ENCODE results near the gene LINGO1. TPM values are rescaled to one million over a fixed set of nuclear protein-coding genes. Genes with fewer than 3 reads are reported as not detected.

LINGO1 gene
- total RNA-seq, 4 donors from 2014 or later, result 0.09 to 1.2 (median 0.38) TPM; not detected in 1

DNA sequence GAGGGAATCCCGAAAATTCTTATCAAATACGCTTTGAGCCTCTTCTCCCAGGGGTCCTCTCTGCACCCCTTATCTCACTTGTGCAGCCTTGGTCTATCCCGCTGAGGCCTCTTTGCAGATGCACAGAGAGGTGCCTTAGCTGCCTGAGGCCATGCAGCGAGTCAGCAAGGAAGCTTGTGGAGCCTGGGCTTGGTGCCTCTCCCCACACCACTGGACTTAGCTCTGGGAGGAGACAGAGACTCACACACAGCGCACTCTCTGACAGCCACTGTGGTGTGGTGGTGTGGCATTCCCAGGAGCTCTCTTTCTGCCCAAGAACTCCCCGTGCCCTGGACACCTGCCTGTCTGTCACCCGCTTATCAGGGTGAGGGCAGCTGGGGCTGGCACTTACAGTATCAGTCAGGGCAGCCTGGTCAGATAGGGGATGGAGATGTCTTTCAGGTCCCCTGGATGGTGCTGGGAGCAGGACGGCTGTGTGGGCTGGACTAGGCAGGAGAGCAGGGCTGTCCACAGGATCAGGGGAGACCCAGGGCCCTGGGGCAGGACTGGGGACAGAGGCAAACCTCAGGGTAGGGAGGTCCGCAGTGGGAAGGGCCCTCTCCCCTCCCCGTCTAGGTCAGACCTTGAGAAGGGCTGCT is 10.2 kb upstream of the LINGO1 start:
- Histone ChIP-seq H3K9me3 (no peaks in the 10 kb centered on the region), H3K36me3 (no peaks in the 10 kb centered on the region), H3K4me3 (no peak overlapping the region), H3K27ac (no peak overlapping the region), H3K27me3 (peaks cover 0 to 61% (median 0%) of the 10 kb centered on the region in 4 donors), H3K4me1 (no peaks in the 10 kb centered on the region)
- DNase-seq, result no peak
- intact Hi-C loops (cut with DNase I), result no loop called here
- TF ChIP-seq, protein P1, sequence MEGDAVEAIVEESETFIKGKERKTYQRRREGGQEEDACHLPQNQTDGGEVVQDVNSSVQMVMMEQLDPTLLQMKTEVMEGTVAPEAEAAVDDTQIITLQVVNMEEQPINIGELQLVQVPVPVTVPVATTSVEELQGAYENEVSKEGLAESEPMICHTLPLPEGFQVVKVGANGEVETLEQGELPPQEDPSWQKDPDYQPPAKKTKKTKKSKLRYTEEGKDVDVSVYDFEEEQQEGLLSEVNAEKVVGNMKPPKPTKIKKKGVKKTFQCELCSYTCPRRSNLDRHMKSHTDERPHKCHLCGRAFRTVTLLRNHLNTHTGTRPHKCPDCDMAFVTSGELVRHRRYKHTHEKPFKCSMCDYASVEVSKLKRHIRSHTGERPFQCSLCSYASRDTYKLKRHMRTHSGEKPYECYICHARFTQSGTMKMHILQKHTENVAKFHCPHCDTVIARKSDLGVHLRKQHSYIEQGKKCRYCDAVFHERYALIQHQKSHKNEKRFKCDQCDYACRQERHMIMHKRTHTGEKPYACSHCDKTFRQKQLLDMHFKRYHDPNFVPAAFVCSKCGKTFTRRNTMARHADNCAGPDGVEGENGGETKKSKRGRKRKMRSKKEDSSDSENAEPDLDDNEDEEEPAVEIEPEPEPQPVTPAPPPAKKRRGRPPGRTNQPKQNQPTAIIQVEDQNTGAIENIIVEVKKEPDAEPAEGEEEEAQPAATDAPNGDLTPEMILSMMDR (IDR thresholded peaks at IDR 0.05), result no peak
- no peak for TF ChIP-seq POLR2A (IDR thresholded peaks at IDR 0.05)
- WGBS, 2 donors, result 87 to 100% methylated on average over 2 of the region's 10 CpGs

DNA sequence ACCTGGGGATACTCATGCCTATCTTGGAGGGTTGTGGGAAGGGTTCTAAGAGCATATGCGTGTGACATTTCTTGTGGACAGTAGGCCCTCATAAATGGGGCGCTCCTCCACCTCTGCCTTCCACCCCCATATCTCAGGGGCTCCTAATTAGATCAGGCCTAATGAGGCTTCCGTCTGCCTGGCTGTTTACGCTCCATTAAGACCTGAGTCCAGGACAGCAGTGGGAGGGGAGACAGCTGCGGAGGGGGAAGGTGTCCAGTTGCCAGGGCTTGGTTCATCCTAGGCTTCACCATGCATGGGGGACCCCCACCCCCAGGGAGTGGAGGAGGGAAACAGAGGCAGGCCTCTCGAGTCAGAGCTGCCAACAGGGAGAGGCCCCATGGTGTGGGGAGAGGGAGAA is 9.3 kb upstream of the LINGO1 start:
- Histone ChIP-seq H3K27me3 (peaks cover 0 to 63% (median 0%) of the 10 kb centered on the region in 4 donors), H3K27ac (no peak overlapping the region), H3K36me3 (no peaks in the 10 kb centered on the region), H3K4me3 (no peak overlapping the region), H3K4me1 (no peaks in the 10 kb centered on the region), H3K9me3 (no peaks in the 10 kb centered on the region)
- TF ChIP-seq, protein P1 (IDR thresholded peaks at IDR 0.05), result no peak
- TF ChIP-seq POLR2A (IDR thresholded peaks at IDR 0.05), result no peak
- DNase-seq, result no peak
- intact Hi-C loops (cut with DNase I), result no loop called here
- 49 to 90% methylated on average over 2 of the region's 6 CpGs for WGBS, 2 donors

DNA sequence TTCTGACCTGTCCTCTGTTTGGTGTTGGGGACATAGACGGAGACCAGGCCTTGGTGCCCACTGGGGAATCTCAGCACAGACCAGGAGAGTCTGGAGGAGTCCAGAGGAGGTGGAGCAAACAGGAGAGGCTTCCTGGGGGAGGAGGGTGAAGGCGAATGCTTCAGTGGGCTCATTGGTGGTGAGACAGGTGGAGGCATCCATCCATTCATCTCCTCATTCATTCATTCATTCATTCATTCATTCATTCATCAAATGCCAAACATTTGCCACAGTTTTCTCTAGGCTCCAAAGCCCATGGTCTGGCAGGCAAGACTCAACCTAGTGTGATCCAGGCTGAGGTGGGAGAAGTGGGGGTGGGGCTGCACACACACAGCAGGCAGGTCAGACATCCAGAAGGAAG is 7.9 kb upstream of the LINGO1 start:
- peaks cover 0 to 65% (median 0%) of the 10 kb centered on the region in 4 donors for H3K27me3 ChIP-seq
- no peak overlapping the region for H3K27ac ChIP-seq
- no peaks in the 10 kb centered on the region for H3K9me3 ChIP-seq
- intact Hi-C loops (cut with DNase I), result no loop called here
- no peak overlapping the region for H3K4me3 ChIP-seq
- no peak for DNase-seq
- H3K36me3 ChIP-seq, result no peaks in the 10 kb centered on the region
- TF ChIP-seq POLR2A (IDR thresholded peaks at IDR 0.05), result no peak
- TF ChIP-seq, protein P1 (IDR thresholded peaks at IDR 0.05), result no peak
- 56 to 57% methylated on average over 2 of the region's 2 CpGs for WGBS, 2 donors
- no peaks in the 10 kb centered on the region for H3K4me1 ChIP-seq

DNA sequence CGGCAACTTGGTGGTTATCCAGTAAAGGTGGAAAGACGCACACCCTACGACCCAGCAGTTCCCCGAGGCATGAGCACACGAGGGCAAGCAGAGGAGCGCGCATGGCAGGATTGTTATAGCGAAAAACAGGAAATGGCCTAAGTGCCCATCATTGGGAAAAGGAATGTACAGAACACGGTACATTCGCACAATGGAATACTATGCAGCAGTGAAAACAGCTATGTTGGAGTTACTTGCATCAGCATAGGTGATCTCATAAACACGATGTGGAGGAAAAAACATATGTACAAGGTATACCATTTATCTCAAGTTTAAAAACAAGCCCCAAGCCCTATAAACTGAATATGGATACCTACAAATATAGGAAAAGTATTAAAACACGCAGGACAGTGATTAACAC is 6.7 kb upstream of the LINGO1 start:
- DNase-seq, result no peak
- Histone ChIP-seq H3K36me3 (no peaks in the 10 kb centered on the region), H3K4me1 (peaks cover 3 to 7% (median 5%) of the 10 kb centered on the region in 3 donors), H3K4me3 (no peak overlapping the region), H3K9me3 (no peaks in the 10 kb centered on the region), H3K27ac (no peak overlapping the region), H3K27me3 (peaks cover 0 to 76% (median 3%) of the 10 kb centered on the region in 4 donors)
- WGBS, 2 donors, result 89 to 90% methylated on average over 12 of the region's 12 CpGs
- no peak for TF ChIP-seq POLR2A (IDR thresholded peaks at IDR 0.05)
- TF ChIP-seq, protein P1 (IDR thresholded peaks at IDR 0.05), result no peak
- intact Hi-C loops (cut with DNase I), result no loop called here

DNA sequence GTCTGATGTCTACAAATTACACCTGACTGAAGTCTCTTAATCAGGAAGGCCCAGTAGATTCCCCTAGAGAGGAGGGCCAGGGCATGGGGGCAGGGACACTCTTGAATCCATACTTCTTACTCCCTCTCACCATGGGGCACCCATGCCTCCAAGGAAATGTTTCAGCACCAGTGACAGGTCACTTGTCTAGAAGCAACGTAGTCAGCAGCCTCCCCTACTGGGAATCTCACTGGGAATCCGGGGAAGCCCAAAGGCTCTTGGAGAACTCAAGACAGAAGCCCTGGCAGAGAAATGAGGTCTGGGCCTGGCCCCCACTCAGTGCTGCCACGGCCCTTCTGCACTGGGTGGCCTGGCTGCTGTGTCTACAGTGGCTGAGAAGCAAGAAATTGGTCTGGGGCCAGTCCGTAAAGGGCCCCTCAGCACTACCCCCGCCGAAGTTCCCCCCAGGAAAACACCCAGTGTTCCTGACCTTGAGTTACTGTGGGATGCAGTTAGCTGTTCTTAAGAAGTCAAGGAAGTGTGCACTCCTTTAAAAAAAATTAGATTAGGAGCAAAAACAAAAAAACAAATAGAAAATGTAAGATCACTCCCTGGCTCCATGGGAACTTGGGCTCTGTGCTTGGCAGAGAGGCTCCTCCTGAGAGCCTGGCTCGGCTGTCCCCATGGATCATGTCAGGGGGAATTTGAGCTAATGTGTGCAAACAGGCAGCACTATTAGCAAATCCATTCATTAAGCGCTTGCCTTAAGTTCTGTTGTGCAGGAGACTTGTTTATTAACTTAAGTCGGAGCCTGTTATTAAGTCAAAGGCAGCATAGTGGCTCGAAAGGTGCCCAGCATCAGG is 5.4 kb upstream of the LINGO1 start:
- WGBS, 2 donors, result 73 to 75% methylated on average over 4 to 8 of the region's 10 CpGs
- Histone ChIP-seq H3K4me3 (no peak overlapping the region), H3K36me3 (no peaks in the 10 kb centered on the region), H3K27me3 (peaks cover 0 to 85% (median 5%) of the 10 kb centered on the region in 4 donors), H3K27ac (no peak overlapping the region), H3K4me1 (peaks cover 9 to 21% (median 10%) of the 10 kb centered on the region in 3 donors), H3K9me3 (no peaks in the 10 kb centered on the region)
- no peak for DNase-seq
- TF ChIP-seq, protein P1 (IDR thresholded peaks at IDR 0.05), result no peak
- intact Hi-C loops (cut with DNase I), result no loop called here
